ENCODE measurements around the gene SPA17. TPM values are rescaled to one million over a fixed set of nuclear protein-coding genes. Genes with fewer than 3 reads are reported as not detected.

Gene SPA17
- total and polyA plus RNA-seq, 9 of the 15 experiments (the other 6 are each of a cell fraction or from before 2014, with no cell fraction given) = 6.0 to 19.5 (median 12.6) TPM

- TF ChIP-seq REST (IDR thresholded peaks at IDR 0.05; ENCODE audit: borderline replicate concordance) (no peak), REST (CRISPR knock-in tag; IDR thresholded peaks at IDR 0.05; ENCODE audit: low read depth) (no peak), TFAP4 (CRISPR knock-in tag; IDR thresholded peaks at IDR 0.05; ENCODE audit: borderline replicate concordance) (no peak), ERF (CRISPR knock-in tag; IDR thresholded peaks at IDR 0.05) (no peak), NFE2L1 (tag; IDR thresholded peaks at IDR 0.05; ENCODE audit: borderline replicate concordance, low read depth) (no peak), IRF1 (CRISPR knock-in tag; IDR thresholded peaks at IDR 0.05; ENCODE audit: borderline replicate concordance) (no peak), ZNF274 (IDR thresholded peaks at IDR 0.05; ENCODE audit: borderline replicate concordance, low read depth, low read length) (no peak), SETDB1 (IDR thresholded peaks at IDR 0.05; ENCODE audit: low read length) (no peak), RBM17 (IDR thresholded peaks at IDR 0.05; ENCODE audit: borderline replicate concordance, low read depth, low read length) (no peak), CTCF (IDR thresholded peaks at IDR 0.05 in 2 of 3, conservative IDR thresholded peaks at IDR 0.05 in 1 of 3; ENCODE audit: insufficient read depth in 2 of 3, low read depth in 1 of 3, low read length in 3 of 3) (no peak), CHAMP1 (IDR thresholded peaks at IDR 0.05) (no peak), CTBP1 (IDR thresholded peaks at IDR 0.05; ENCODE audit: borderline replicate concordance) (no peak), ZNF311 (CRISPR knock-in tag; IDR thresholded peaks at IDR 0.05) (no peak), SIN3B (IDR thresholded peaks at IDR 0.05; ENCODE audit: low read depth) (no peak)
Observed at GRCh38 chr11:124700028-124700427, 26.3 kb downstream of the SPA17 start (continued).

Measured in K562 (cell line).